Astrocyte (in vitro differentiated cells and primary cell): Measurements from ENCODE around the gene TRUB1.

Experiments
- CTCF ChIP-seq: IDR thresholded peaks from 2 replicates; pipeline ENCODE4 v1.5.1; 2011; ENCODE audit warnings: low read depth, mild to moderate bottlenecking, inconsistent platforms, low read length, moderate library complexity; ENCODE audit not compliant: insufficient read depth
- EZH2 ChIP-seq: IDR thresholded peaks from 2 replicates; pipeline ENCODE4 v1.6.1; 2012; ENCODE audit warnings: mild to moderate bottlenecking, low read length, inconsistent platforms; ENCODE audit not compliant: insufficient read depth

- TF ChIP-seq CTCF (no peak), EZH2 (no peak)
Measured at GRCh38 chr10:114915294-114915693, 22.7 kb upstream of the TRUB1 start.
